ENCODE results near the gene C12orf60. TPM values are rescaled to one million over a fixed set of nuclear protein-coding genes. Genes with fewer than 3 reads are reported as not detected.
A peak's percentile ranks its signal among the peaks of the same experiment; 100 is the strongest.

C12orf60 gene
- total and polyA plus RNA-seq, 2 experiments from 2014 or later: 1.2 TPM

GRCh38 chr12:14773685-14774073, 29.8 kb upstream of the C12orf60 start:
- 45 to 49% methylated on average over 16 of the region's 16 CpGs for WGBS, 2 experiments (ENCODE audit: low coverage in 1 of 2, low lambda C conversion rate in 2 of 2, missing lambda C conversion rate in 2 of 2)
- no peak overlapping the region for H3K9ac ChIP-seq

GRCh38 chr12:14774074-14774905, 29.2 kb upstream of the C12orf60 start:
- WGBS, 2 experiments (ENCODE audit: low coverage in 1 of 2, low lambda C conversion rate in 2 of 2, missing lambda C conversion rate in 2 of 2): 2% methylated on average over 62 to 67 of the region's 67 CpGs
- in situ Hi-C loops (cut with MboI): no loop called here
- no peaks in the 10 kb centered on the region for H3K9me3 ChIP-seq (ENCODE audit: low read depth)
- H3K27me3 ChIP-seq (replicated peaks; ENCODE audit: insufficient read depth): no peaks in the 10 kb centered on the region
- peak overlapping the region; percentile 87 for H3K4me3 ChIP-seq
- H3K79me2 ChIP-seq (ENCODE audit: insufficient read depth): peaks cover 35% of the 10 kb centered on the region
- no peaks in the 10 kb centered on the region for H3K9me2 ChIP-seq (ENCODE audit: insufficient read depth)
- peak overlapping the region; percentile 85 for H2AFZ ChIP-seq
- H3F3A ChIP-seq (ENCODE audit: insufficient read depth): peaks cover 35% of the 10 kb centered on the region
- peaks cover 25% of the 10 kb centered on the region for H3K4me1 ChIP-seq (ENCODE audit: insufficient read depth)
- H4K20me1 ChIP-seq (ENCODE audit: insufficient read depth): no peaks in the 10 kb centered on the region
- DNase-seq: peak; percentile 98
- H3K9ac ChIP-seq: peak overlapping the region; percentile 89
- peak overlapping the region; percentile 93 for H3K4me2 ChIP-seq (ENCODE audit: unreplicated experiment)
- H3K27ac ChIP-seq: peak overlapping the region; percentile 87
- no peaks in the 10 kb centered on the region for H3K36me3 ChIP-seq (ENCODE audit: low read depth)
- TF ChIP-seq EZH2 (IDR thresholded peaks at IDR 0.05; ENCODE audit: insufficient read depth, poor library complexity, severe bottlenecking): no peak
- TF ChIP-seq EZH2phosphoT487 (IDR thresholded peaks at IDR 0.05; ENCODE audit: insufficient read depth, low read depth): no peak

More at GRCh38 chr12:14773685-14774073, 29.8 kb upstream of the C12orf60 start:
- no peak for DNase-seq
- no peaks in the 10 kb centered on the region for H3K36me3 ChIP-seq (ENCODE audit: low read depth)
- no peaks in the 10 kb centered on the region for H3K27me3 ChIP-seq (replicated peaks; ENCODE audit: insufficient read depth)
- TF ChIP-seq EZH2 (IDR thresholded peaks at IDR 0.05; ENCODE audit: insufficient read depth, poor library complexity, severe bottlenecking): no peak
- TF ChIP-seq EZH2phosphoT487 (IDR thresholded peaks at IDR 0.05; ENCODE audit: insufficient read depth, low read depth): no peak
- H3K9me3 ChIP-seq (ENCODE audit: low read depth): no peaks in the 10 kb centered on the region
- H2AFZ ChIP-seq: peak overlapping the region; percentile 85
- H3K4me1 ChIP-seq (ENCODE audit: insufficient read depth): peaks cover 25% of the 10 kb centered on the region
- peak overlapping the region; percentile 93 for H3K4me2 ChIP-seq (ENCODE audit: unreplicated experiment)
- no peaks in the 10 kb centered on the region for H3K9me2 ChIP-seq (ENCODE audit: insufficient read depth)
- H4K20me1 ChIP-seq (ENCODE audit: insufficient read depth): no peaks in the 10 kb centered on the region
- in situ Hi-C loops (cut with MboI): no loop called here
- H3K27ac ChIP-seq: peak overlapping the region; percentile 87
- H3K79me2 ChIP-seq (ENCODE audit: insufficient read depth): peaks cover 41% of the 10 kb centered on the region
- peaks cover 36% of the 10 kb centered on the region for H3F3A ChIP-seq (ENCODE audit: insufficient read depth)
- H3K4me3 ChIP-seq: peak overlapping the region; percentile 87

GRCh38 chr12:14774906-14775635, 28.4 kb upstream of the C12orf60 start:
- Histone ChIP-seq H4K20me1 (ENCODE audit: insufficient read depth) (no peaks in the 10 kb centered on the region), H3K9me3 (ENCODE audit: low read depth) (no peaks in the 10 kb centered on the region), H3K79me2 (ENCODE audit: insufficient read depth) (peaks cover 28% of the 10 kb centered on the region), H3K9ac (peak overlapping the region; percentile 89), H3K4me2 (ENCODE audit: unreplicated experiment) (peak overlapping the region; percentile 93), H2AFZ (peak overlapping the region; percentile 85), H3K4me1 (ENCODE audit: insufficient read depth) (peaks cover 25% of the 10 kb centered on the region), H3K27me3 (replicated peaks; ENCODE audit: insufficient read depth) (no peaks in the 10 kb centered on the region), H3K27ac (peak overlapping the region; percentile 87), H3F3A (ENCODE audit: insufficient read depth) (peaks cover 35% of the 10 kb centered on the region), H3K36me3 (ENCODE audit: low read depth) (no peaks in the 10 kb centered on the region), H3K9me2 (ENCODE audit: insufficient read depth) (no peaks in the 10 kb centered on the region), H3K4me3 (peak overlapping the region; percentile 87)
- in situ Hi-C loops (cut with MboI): no loop called here
- 1 to 2% methylated on average over 33 to 34 of the region's 34 CpGs for WGBS, 2 experiments (ENCODE audit: low coverage in 1 of 2, low lambda C conversion rate in 2 of 2, missing lambda C conversion rate in 2 of 2)
- no peak for TF ChIP-seq EZH2phosphoT487 (IDR thresholded peaks at IDR 0.05; ENCODE audit: insufficient read depth, low read depth)
- no peak for TF ChIP-seq EZH2 (IDR thresholded peaks at IDR 0.05; ENCODE audit: insufficient read depth, poor library complexity, severe bottlenecking)
- peak; percentile 82 for DNase-seq

GRCh38 chr12:14775636-14775980, 27.9 kb upstream of the C12orf60 start:
- Histone ChIP-seq H2AFZ (peak overlapping the region; percentile 85), H3K4me2 (ENCODE audit: unreplicated experiment) (peak overlapping the region; percentile 93), H3F3A (ENCODE audit: insufficient read depth) (peaks cover 35% of the 10 kb centered on the region), H3K9me2 (ENCODE audit: insufficient read depth) (no peaks in the 10 kb centered on the region), H3K27me3 (replicated peaks; ENCODE audit: insufficient read depth) (no peaks in the 10 kb centered on the region), H3K4me3 (peak overlapping the region; percentile 87), H3K9ac (peak overlapping the region; percentile 89), H3K4me1 (ENCODE audit: insufficient read depth) (peaks cover 25% of the 10 kb centered on the region), H3K36me3 (ENCODE audit: low read depth) (no peaks in the 10 kb centered on the region), H4K20me1 (ENCODE audit: insufficient read depth) (no peaks in the 10 kb centered on the region), H3K79me2 (ENCODE audit: insufficient read depth) (peaks cover 23% of the 10 kb centered on the region), H3K9me3 (ENCODE audit: low read depth) (no peaks in the 10 kb centered on the region), H3K27ac (peak overlapping the region; percentile 87)
- TF ChIP-seq EZH2 (IDR thresholded peaks at IDR 0.05; ENCODE audit: insufficient read depth, poor library complexity, severe bottlenecking): no peak
- TF ChIP-seq EZH2phosphoT487 (IDR thresholded peaks at IDR 0.05; ENCODE audit: insufficient read depth, low read depth): no peak
- in situ Hi-C loops (cut with MboI): no loop called here
- WGBS, 2 experiments (ENCODE audit: low coverage in 1 of 2, low lambda C conversion rate in 2 of 2, missing lambda C conversion rate in 2 of 2): 0% methylated on average over 1 of the region's 1 CpG
- DNase-seq: peak; percentile 80

Measured in GM23248 (cell line).